ENCODE results near the gene SH3PXD2A.

The SH3PXD2A gene

DNA sequence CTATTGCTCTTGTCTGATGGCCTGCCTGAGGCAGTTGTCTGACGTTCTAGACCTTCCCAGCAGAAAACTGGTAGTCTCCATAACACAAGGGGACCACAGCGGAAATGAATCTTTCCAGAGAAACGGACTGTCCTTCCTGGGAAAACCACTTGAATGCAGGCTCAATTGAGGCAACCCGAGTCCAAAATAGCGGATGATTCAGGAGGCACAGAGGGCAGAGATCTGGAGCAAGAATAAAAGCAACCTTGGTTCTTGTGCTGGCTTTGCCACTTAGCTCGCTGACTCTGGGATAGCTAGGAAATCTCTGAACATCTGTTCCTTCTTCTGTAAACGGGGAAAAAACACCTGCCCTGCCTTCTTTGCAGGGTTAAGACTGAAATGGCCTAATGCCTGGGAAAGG is 183.0 kb downstream of the SH3PXD2A start:
- H3K4me1 ChIP-seq (ENCODE audit: control insufficient read depth, insufficient read depth, low read length), result peaks cover 4% of the 10 kb centered on the region
- no peaks in the 10 kb centered on the region for H3K36me3 ChIP-seq (ENCODE audit: control insufficient read depth, insufficient read depth, low read length)
- no peaks in the 10 kb centered on the region for H3K27me3 ChIP-seq (ENCODE audit: control insufficient read depth, insufficient read depth, low read length)
- H3K4me3 ChIP-seq (ENCODE audit: low read depth, low read length), result no peak overlapping the region
- peak overlapping the region; percentile 16 for H3K9ac ChIP-seq (ENCODE audit: low read depth, low read length)
- no peaks in the 10 kb centered on the region for H3K9me3 ChIP-seq (ENCODE audit: control insufficient read depth, insufficient read depth, low read length)

DNA sequence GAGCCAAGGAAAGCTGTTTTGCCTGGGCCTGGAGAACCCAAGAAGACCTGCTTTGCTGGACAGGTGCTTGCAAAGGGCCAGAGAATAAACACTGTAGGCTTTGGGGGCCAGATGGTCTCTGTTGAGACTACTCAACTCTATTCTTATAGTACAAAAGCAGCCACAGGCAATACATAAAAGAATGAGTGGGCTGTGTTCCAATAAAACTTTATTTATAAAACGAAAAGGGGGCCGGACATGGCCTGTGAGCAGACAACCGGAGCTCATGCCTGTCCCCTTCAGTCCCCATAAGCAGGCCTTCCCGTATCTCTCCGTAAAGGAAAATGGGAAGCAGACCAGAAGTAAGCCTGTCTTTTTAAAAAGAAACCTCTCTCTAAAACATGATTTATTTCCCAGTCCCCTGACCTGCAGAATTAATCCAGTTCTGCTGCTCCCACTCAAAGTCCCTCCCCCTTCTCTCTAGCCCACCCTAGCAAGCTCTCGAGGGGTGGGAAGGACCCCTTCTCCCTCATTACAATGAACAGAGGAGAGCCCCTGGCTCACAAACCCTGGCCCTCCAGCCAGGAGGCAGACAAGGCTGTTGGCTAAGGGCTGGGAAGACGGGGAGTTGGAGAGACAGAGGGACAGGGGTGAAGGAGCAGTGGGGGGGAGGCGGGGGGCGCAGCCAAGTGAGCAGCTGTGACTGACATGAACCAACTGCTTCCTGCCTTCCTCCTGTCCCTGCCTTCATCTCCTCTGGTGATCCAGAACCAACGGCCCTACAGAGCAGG is 184.1 kb downstream of the SH3PXD2A start:
- Histone ChIP-seq H3K9ac (ENCODE audit: low read depth, low read length) (no peak overlapping the region), H3K4me1 (ENCODE audit: control insufficient read depth, insufficient read depth, low read length) (peaks cover 4% of the 10 kb centered on the region), H3K4me3 (ENCODE audit: low read depth, low read length) (no peak overlapping the region), H3K36me3 (ENCODE audit: control insufficient read depth, insufficient read depth, low read length) (no peaks in the 10 kb centered on the region), H3K9me3 (ENCODE audit: control insufficient read depth, insufficient read depth, low read length) (no peaks in the 10 kb centered on the region), H3K27me3 (ENCODE audit: control insufficient read depth, insufficient read depth, low read length) (no peaks in the 10 kb centered on the region)

DNA sequence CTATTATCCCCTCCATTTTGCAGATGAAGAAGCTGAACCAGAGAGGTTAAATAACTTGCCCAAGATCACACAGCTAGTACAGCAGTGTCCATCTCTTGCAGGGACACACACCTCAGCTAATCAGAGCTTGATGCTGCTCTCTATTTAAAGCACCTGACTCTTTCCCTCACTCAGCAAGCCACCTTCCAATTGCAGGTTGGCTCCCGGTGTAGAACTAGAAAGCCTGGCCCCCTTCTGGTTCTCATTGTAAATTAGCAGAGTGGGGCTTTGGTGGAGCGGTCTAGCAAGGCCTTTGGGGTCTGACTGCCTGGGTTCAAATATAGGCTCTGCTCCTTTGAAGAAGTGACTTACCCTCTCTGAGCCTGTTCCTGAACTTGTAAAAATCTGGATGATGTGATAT is 185.4 kb downstream of the SH3PXD2A start:
- no peaks in the 10 kb centered on the region for H3K27me3 ChIP-seq (ENCODE audit: control insufficient read depth, insufficient read depth, low read length)
- no peak overlapping the region for H3K9ac ChIP-seq (ENCODE audit: low read depth, low read length)
- H3K9me3 ChIP-seq (ENCODE audit: control insufficient read depth, insufficient read depth, low read length), result no peaks in the 10 kb centered on the region
- no peak overlapping the region for H3K4me3 ChIP-seq (ENCODE audit: low read depth, low read length)
- H3K36me3 ChIP-seq (ENCODE audit: control insufficient read depth, insufficient read depth, low read length), result no peaks in the 10 kb centered on the region
- peaks cover 4% of the 10 kb centered on the region for H3K4me1 ChIP-seq (ENCODE audit: control insufficient read depth, insufficient read depth, low read length)

DNA sequence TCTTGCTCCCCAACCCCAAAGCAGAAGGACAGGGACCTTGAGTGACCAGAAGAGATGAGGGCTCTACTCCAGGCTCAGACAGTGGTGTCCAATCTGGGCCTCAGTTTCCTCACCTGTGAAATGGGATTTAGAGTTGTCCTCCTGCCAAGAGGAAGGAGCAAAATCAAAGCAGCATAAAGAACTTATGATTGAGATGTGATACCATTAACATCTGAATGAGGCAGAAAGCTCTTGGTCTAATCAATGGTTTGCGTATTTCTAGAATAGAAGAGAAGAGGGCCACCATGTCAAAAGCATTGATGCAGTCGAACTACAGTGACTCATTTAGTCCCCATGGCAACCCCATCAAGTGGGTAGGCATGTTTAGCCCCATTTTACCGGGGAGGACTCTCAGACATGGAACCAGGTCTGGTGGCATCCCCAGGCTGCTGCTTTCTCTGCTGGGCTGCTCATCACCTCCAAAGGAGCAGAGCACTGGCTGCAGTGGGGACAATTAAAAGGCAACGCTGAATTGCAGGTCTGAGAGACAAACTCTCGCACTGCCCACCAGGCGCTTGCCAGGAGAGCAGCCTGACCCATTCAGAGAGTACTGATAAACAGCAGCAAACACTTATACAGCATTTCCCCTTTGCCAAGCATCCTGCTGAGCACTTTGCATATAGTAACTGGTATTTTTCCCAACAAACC is 186.0 kb downstream of the SH3PXD2A start:
- H3K27me3 ChIP-seq (ENCODE audit: control insufficient read depth, insufficient read depth, low read length), result no peaks in the 10 kb centered on the region
- no peaks in the 10 kb centered on the region for H3K36me3 ChIP-seq (ENCODE audit: control insufficient read depth, insufficient read depth, low read length)
- peaks cover 4% of the 10 kb centered on the region for H3K4me1 ChIP-seq (ENCODE audit: control insufficient read depth, insufficient read depth, low read length)
- no peak overlapping the region for H3K9ac ChIP-seq (ENCODE audit: low read depth, low read length)
- H3K4me3 ChIP-seq (ENCODE audit: low read depth, low read length), result no peak overlapping the region
- no peaks in the 10 kb centered on the region for H3K9me3 ChIP-seq (ENCODE audit: control insufficient read depth, insufficient read depth, low read length)

DNA sequence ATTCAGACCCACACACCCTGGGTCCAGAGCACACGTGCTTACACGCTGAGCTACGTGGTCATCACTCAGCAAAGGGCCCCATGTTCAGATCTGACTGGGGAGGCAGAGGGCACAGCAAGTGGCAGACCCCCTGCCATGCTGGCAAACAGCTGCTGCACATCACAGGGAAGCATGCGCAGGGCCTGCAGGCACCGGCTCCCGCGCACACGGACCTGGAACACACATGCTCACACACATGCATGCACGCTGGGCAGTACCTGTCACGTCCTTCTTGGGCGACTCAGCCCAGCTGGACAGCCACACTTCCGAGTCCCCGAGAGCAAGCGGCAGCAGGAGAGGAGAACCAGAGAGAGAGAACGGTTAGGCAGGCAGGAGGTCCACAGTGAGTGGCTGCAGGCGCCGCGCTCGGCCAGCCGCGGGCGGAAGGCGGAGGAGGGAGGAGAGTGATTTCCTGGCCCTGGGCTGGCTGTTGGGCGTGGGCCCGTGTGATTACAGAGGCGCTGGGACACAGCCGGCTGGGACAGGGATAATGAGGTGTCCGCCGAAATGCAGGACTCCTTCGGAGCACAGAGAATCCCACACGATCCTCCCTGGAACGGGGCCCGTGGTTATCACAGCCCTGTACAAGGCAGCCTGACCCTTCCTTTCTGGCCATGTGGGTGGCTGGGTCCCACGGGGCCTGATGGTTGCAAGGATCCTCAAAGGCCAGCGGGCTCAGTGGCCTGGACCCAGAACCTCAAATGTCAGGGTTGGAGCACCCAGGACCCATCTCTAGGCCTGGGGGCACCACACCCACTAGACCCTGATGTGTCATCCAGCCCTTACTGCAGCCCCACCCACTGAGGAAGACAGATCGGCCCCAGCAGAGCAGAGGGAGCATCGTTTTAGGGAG is 186.8 kb downstream of the SH3PXD2A start:
- H3K4me3 ChIP-seq (ENCODE audit: low read depth, low read length), result no peak overlapping the region
- no peaks in the 10 kb centered on the region for H3K36me3 ChIP-seq (ENCODE audit: control insufficient read depth, insufficient read depth, low read length)
- no peak overlapping the region for H3K9ac ChIP-seq (ENCODE audit: low read depth, low read length)
- no peaks in the 10 kb centered on the region for H3K27me3 ChIP-seq (ENCODE audit: control insufficient read depth, insufficient read depth, low read length)
- H3K9me3 ChIP-seq (ENCODE audit: control insufficient read depth, insufficient read depth, low read length), result no peaks in the 10 kb centered on the region
- H3K4me1 ChIP-seq (ENCODE audit: control insufficient read depth, insufficient read depth, low read length), result peaks cover 4% of the 10 kb centered on the region

DNA sequence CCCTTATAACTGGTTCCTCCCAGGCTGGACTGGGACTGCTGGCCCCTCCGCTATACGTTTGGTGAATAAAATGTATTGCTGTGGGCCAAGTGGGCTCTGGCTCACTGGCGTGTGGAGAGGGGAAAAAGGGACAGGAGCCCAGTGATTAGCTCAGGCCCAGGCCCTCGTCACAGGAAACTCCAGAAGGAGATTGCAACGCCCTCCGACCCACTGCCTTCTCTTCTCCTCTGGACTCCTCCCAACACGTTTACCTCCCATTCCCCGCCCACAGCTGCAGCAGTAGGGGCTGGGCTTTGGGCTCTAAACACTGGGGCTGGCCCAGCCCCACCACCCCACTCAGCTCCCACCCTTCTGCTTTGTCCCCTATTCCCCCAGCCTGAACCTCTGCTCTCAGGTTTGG is 188.0 kb downstream of the SH3PXD2A start:
- no peak overlapping the region for H3K4me3 ChIP-seq (ENCODE audit: low read depth, low read length)
- H3K27me3 ChIP-seq (ENCODE audit: control insufficient read depth, insufficient read depth, low read length), result no peaks in the 10 kb centered on the region
- H3K36me3 ChIP-seq (ENCODE audit: control insufficient read depth, insufficient read depth, low read length), result no peaks in the 10 kb centered on the region
- no peak overlapping the region for H3K9ac ChIP-seq (ENCODE audit: low read depth, low read length)
- no peaks in the 10 kb centered on the region for H3K9me3 ChIP-seq (ENCODE audit: control insufficient read depth, insufficient read depth, low read length)
- H3K4me1 ChIP-seq (ENCODE audit: control insufficient read depth, insufficient read depth, low read length), result peaks cover 4% of the 10 kb centered on the region

DNA sequence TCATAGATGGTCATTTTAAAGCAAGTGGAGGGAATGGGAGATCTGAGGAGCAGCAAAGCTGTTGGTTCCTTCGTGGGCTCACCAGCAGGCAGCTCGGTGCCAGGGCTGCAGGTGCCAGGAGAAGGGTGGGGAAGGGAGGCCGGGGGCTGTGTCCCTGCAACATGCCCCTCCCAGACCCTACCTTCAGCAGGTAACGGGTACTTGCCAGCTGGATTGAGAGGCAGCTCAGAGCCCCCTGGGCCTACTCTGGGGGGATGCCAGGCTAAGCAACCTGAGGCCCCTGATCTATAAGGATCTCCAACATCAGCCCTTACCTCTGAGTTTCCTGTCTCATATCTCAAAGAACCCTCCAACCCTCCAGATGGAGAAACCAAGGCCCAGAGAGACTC is 188.6 kb downstream of the SH3PXD2A start:
- H3K9me3 ChIP-seq (ENCODE audit: control insufficient read depth, insufficient read depth, low read length), result no peaks in the 10 kb centered on the region
- no peak overlapping the region for H3K9ac ChIP-seq (ENCODE audit: low read depth, low read length)
- no peaks in the 10 kb centered on the region for H3K36me3 ChIP-seq (ENCODE audit: control insufficient read depth, insufficient read depth, low read length)
- no peak overlapping the region for H3K4me3 ChIP-seq (ENCODE audit: low read depth, low read length)
- no peaks in the 10 kb centered on the region for H3K27me3 ChIP-seq (ENCODE audit: control insufficient read depth, insufficient read depth, low read length)
- peaks cover 6% of the 10 kb centered on the region for H3K4me1 ChIP-seq (ENCODE audit: control insufficient read depth, insufficient read depth, low read length)

DNA sequence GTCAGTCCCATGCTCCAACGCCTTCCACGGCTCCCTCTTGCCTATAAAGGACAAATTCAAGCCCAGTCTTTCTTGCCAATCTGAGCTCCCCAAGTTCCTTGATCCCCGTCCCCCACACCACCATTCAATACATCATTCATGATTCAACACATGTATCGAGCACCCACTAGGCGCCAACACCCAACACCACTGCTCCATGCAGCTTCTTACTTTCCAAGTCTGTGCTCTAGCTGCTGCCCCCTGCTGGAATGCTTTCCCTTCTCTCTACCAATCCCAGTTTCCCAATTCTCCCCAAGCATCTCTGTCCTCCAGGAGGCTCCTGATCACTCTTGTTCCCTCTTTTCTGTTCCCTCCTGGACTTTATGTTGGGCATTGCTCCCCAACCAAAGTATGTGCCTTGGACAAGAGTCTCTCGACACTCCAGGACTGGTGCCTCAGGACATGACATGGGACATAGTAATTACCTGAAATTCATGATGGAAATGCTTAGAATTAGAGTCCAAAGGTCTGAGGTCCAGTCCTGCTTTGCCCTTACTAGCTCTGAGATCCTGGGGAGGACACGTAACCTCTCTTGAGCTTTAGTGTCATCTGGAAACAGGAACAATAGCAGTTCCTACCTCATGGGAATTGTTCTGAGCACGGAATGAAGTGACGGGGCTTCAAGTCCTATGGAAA is 189.2 kb downstream of the SH3PXD2A start:
- no peaks in the 10 kb centered on the region for H3K9me3 ChIP-seq (ENCODE audit: control insufficient read depth, insufficient read depth, low read length)
- H3K27me3 ChIP-seq (ENCODE audit: control insufficient read depth, insufficient read depth, low read length), result no peaks in the 10 kb centered on the region
- H3K36me3 ChIP-seq (ENCODE audit: control insufficient read depth, insufficient read depth, low read length), result no peaks in the 10 kb centered on the region
- H3K9ac ChIP-seq (ENCODE audit: low read depth, low read length), result no peak overlapping the region
- H3K4me1 ChIP-seq (ENCODE audit: control insufficient read depth, insufficient read depth, low read length), result peaks cover 6% of the 10 kb centered on the region
- H3K4me3 ChIP-seq (ENCODE audit: low read depth, low read length), result no peak overlapping the region

DNA sequence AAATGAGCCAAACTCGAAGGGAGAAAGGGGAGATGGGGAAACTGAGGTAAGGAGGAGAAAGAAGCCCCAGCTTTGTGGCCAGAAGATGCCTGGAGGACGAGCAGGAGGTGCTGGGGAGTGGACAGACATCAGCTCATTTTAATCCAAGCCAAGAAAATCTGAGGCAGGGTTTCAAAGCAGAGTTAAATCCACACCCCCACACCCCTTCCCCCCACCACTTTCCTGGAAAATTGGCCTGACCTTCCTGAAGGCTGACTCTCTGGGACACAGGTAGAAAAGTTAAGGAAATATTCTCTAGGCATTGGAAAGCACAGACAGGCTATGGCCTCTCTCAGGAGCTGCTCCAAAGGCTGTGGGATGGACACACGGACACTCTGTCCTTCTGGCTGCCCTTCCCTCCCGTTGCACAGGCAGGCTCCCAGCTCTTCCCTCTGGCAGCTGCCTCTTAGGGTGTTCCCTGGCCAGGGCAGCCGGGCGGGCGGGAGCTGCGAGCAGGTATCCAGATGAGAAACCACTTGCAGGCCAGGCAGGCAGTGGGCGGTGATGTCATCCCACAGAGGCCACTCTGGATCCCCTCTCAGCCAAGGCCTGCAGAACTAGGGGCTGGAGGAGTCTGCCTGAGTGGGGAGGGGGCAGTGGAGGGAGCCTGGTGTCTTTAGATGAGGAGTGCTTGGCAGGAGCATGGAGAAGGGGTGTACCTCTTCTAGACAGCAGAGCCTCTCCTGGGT is 190.1 kb downstream of the SH3PXD2A start:
- Histone ChIP-seq H3K9ac (ENCODE audit: low read depth, low read length) (no peak overlapping the region), H3K4me3 (ENCODE audit: low read depth, low read length) (no peak overlapping the region), H3K9me3 (ENCODE audit: control insufficient read depth, insufficient read depth, low read length) (no peaks in the 10 kb centered on the region)

DNA sequence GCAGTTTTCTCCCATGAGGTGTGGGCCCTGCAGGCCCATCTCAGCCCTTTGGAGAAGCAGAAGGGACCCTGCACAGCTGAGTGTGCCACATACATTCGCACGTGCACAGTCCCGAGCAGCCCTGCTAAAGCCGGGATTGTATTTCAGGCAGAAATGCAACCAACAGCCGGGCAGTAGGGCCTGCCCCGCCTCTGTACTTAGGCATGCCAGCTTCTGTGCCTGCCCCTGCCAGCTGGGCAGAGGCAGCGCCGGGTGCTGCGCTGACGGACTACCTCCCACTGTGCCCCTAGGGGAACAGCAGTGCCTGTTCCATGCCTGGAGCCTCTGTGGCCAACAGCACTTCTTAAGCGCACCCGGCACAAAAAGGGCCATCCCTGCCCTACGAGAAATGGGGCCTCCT is 191.6 kb downstream of the SH3PXD2A start:
- Histone ChIP-seq H3K36me3 (ENCODE audit: control insufficient read depth, insufficient read depth, low read length) (no peaks in the 10 kb centered on the region), H3K4me3 (ENCODE audit: low read depth, low read length) (no peak overlapping the region), H3K9me3 (ENCODE audit: control insufficient read depth, insufficient read depth, low read length) (no peaks in the 10 kb centered on the region), H3K9ac (ENCODE audit: low read depth, low read length) (no peak overlapping the region), H3K27me3 (ENCODE audit: control insufficient read depth, insufficient read depth, low read length) (no peaks in the 10 kb centered on the region), H3K4me1 (ENCODE audit: control insufficient read depth, insufficient read depth, low read length) (peaks cover 2% of the 10 kb centered on the region)

More for the DNA sequence above, 190.1 kb downstream of the SH3PXD2A start:
- Histone ChIP-seq H3K4me1 (ENCODE audit: control insufficient read depth, insufficient read depth, low read length) (peaks cover 6% of the 10 kb centered on the region), H3K27me3 (ENCODE audit: control insufficient read depth, insufficient read depth, low read length) (no peaks in the 10 kb centered on the region), H3K36me3 (ENCODE audit: control insufficient read depth, insufficient read depth, low read length) (no peaks in the 10 kb centered on the region)

DNA sequence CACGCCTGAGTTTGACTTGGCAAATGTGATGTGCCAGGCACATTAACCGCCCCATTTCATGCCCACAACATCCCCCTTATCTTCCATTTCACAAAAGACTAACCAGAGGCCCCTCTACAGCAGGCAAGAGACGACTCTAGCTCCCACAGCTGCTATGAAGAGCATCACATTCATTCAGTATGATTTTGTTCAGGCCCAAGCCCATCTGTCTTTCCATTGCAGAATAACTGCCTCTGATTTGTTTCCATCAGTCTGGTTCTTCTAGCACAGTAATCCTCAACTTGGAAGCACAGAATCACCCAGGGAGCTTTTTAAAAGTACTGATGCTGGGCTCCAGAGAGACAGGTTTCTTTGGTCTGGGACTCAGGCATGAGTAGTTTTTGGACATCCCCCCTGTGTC is 192.1 kb downstream of the SH3PXD2A start:
- H3K9me3 ChIP-seq (ENCODE audit: control insufficient read depth, insufficient read depth, low read length), result no peaks in the 10 kb centered on the region
- H3K36me3 ChIP-seq (ENCODE audit: control insufficient read depth, insufficient read depth, low read length), result no peaks in the 10 kb centered on the region
- H3K4me1 ChIP-seq (ENCODE audit: control insufficient read depth, insufficient read depth, low read length), result peaks cover 2% of the 10 kb centered on the region
- no peak overlapping the region for H3K4me3 ChIP-seq (ENCODE audit: low read depth, low read length)
- H3K27me3 ChIP-seq (ENCODE audit: control insufficient read depth, insufficient read depth, low read length), result no peaks in the 10 kb centered on the region
- no peak overlapping the region for H3K9ac ChIP-seq (ENCODE audit: low read depth, low read length)

All from iPS-15b (cell line).